ENCODE results near the gene WWC1. TPM values are rescaled to one million over a fixed set of nuclear protein-coding genes. Genes with fewer than 3 reads are reported as not detected.

The WWC1 gene
- total RNA-seq, 1 donor from 2014 or later, result 18.7 TPM

DNA sequence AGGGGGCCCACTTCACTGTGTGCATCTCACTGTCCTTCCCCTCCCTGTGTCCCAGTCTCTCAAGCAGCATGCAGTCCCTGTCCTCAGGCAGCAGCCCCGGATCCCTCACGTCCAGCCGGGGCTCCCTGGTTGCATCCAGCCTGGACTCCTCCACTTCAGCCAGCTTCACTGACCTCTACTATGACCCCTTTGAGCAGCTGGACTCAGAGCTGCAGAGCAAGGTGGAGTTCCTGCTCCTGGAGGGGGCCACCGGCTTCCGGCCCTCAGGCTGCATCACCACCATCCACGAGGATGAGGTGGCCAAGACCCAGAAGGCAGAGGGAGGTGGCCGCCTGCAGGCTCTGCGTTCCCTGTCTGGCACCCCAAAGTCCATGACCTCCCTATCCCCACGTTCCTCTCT, 132.0 kb downstream of the WWC1 start:
- TF ChIP-seq POLR2AphosphoS5 (IDR thresholded peaks at IDR 0.05; ENCODE audit: insufficient read depth in 1 of 2, low read depth in 1 of 2) (no peak), POLR2A (IDR thresholded peaks at IDR 0.05) (no peak)
- TF ChIP-seq, protein P1, sequence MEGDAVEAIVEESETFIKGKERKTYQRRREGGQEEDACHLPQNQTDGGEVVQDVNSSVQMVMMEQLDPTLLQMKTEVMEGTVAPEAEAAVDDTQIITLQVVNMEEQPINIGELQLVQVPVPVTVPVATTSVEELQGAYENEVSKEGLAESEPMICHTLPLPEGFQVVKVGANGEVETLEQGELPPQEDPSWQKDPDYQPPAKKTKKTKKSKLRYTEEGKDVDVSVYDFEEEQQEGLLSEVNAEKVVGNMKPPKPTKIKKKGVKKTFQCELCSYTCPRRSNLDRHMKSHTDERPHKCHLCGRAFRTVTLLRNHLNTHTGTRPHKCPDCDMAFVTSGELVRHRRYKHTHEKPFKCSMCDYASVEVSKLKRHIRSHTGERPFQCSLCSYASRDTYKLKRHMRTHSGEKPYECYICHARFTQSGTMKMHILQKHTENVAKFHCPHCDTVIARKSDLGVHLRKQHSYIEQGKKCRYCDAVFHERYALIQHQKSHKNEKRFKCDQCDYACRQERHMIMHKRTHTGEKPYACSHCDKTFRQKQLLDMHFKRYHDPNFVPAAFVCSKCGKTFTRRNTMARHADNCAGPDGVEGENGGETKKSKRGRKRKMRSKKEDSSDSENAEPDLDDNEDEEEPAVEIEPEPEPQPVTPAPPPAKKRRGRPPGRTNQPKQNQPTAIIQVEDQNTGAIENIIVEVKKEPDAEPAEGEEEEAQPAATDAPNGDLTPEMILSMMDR (IDR thresholded peaks at IDR 0.05), result no peak
- no peak for DNase-seq (ENCODE audit: extremely low spot score in 2 of 2)
- Histone ChIP-seq H3K4me3 (no peak overlapping the region), H3K27ac (no peak overlapping the region), H3K27me3 (no peaks in the 10 kb centered on the region), H3K4me1 (no peaks in the 10 kb centered on the region), H3K36me3 (no peaks in the 10 kb centered on the region), H3K9me3 (no peaks in the 10 kb centered on the region)
- intact Hi-C loops (cut with DNase I), result no loop called here

DNA sequence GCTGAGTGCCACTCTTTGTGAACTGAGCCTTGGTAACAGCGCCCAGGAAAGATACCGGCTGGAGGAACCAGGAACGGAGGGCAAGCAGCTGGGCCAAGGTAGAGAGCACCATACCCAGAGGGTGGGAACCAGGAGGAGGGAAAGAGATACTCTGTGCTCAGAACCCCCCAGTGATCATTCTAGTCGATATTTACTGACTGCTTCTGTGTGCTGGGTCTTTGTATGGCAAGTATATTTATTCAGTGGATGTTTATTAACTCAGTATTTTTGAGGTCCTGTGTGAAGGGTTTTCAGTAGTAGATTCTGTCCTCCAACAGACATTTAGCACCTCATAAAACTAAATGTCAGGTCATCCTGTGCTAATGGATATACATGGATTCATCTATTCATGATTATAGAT, 132.5 kb downstream of the WWC1 start:
- Histone ChIP-seq H3K36me3 (no peaks in the 10 kb centered on the region), H3K27me3 (no peaks in the 10 kb centered on the region), H3K4me3 (no peak overlapping the region), H3K27ac (no peak overlapping the region), H3K9me3 (no peaks in the 10 kb centered on the region), H3K4me1 (no peaks in the 10 kb centered on the region)
- intact Hi-C loops (cut with DNase I), result no loop called here
- DNase-seq (ENCODE audit: extremely low spot score in 2 of 2), result no peak
- TF ChIP-seq POLR2A (IDR thresholded peaks at IDR 0.05) (no peak), POLR2AphosphoS5 (IDR thresholded peaks at IDR 0.05; ENCODE audit: insufficient read depth in 1 of 2, low read depth in 1 of 2) (no peak)
- TF ChIP-seq, protein P1 (IDR thresholded peaks at IDR 0.05), result no peak

DNA sequence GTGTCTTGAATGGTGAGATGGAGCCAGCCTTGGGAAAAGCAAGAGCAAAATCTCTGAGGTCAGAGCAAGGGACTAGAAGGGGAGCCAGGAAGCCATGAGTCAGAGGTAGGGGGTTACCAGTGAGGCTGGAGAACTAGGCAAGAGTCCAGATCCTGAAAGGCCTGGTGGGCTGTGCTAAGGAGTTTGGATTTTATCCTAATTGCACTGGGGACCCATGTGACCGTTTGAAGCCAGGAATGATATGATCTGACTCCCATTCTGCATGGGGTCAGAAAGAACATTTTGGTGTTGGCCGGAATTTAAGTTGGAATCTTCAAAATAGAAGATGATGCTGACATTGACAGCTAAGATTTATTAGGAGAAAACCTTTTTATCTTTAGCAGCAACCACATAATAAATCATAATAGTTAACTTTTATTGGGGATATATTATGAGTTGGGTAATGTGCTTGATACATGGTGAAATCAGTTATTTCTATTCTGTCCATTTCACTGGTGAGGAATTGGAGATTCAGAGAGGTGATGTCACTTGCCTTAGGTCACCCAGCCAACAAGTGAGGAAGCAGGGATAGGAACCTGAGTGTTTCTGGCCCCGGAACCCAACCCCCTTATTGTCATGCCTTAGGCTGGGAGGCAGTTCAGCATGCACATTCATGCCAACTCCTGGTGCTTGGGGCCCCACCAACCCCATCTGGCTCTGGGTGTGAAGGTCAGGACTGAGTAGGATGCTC, 133.3 kb downstream of the WWC1 start:
- H3K27ac ChIP-seq, result no peak overlapping the region
- H3K4me3 ChIP-seq, result no peak overlapping the region
- DNase-seq (ENCODE audit: extremely low spot score in 2 of 2), result no peak
- no peak for TF ChIP-seq POLR2A (IDR thresholded peaks at IDR 0.05)
- TF ChIP-seq POLR2AphosphoS5 (IDR thresholded peaks at IDR 0.05; ENCODE audit: insufficient read depth in 1 of 2, low read depth in 1 of 2), result no peak
- TF ChIP-seq, protein P1 (IDR thresholded peaks at IDR 0.05), result no peak
- intact Hi-C loops (cut with DNase I), result no loop called here
- H3K27me3 ChIP-seq, result no peaks in the 10 kb centered on the region
- no peaks in the 10 kb centered on the region for H3K36me3 ChIP-seq
- no peaks in the 10 kb centered on the region for H3K9me3 ChIP-seq
- no peaks in the 10 kb centered on the region for H3K4me1 ChIP-seq

DNA sequence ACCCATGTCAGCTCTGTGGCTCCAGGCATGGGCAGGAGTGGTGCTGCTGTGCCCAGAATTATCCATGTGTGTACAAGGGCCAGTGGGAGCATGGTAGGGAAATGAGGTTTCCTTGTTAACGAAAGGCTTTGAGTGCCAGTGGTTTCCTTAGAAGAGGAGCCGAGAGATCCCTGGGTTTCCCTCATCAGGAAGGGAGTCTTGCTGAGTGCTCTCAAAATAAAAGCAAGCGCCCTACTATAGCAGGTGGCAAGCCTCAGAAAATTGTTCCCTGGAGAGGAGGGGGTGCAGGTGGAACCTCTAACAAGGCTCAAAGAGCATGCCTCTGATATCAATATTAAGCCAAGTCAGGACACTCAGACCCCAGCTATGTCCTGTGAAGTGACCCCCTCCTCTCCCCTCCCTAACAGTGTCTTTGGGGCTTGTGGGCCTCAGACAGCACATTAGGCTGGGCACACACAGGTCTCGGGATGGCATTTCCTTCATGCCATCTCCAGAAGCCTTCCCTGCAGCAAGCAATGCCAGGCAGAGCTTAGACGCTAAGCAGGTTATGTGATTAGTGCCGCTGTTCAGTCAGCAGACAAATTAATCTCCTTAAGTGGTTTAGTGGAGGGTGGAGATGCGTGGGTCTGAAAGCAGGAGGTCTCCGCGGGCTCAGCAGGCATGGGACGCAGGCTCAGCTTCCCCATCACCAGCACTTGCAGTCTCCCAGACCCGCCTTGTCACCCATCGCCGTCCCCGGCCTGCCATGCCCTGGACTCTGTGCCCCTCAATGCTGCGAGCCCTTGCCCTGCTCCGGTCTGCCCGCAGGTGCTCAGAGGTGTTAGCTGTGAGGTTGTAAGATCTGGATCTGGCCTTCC, 134.8 kb downstream of the WWC1 start:
- DNase-seq (ENCODE audit: extremely low spot score in 2 of 2), result no peak
- Histone ChIP-seq H3K27me3 (no peaks in the 10 kb centered on the region), H3K9me3 (no peaks in the 10 kb centered on the region), H3K27ac (no peak overlapping the region), H3K4me3 (no peak overlapping the region), H3K36me3 (no peaks in the 10 kb centered on the region), H3K4me1 (no peaks in the 10 kb centered on the region)
- TF ChIP-seq, protein P1 (IDR thresholded peaks at IDR 0.05), result no peak
- TF ChIP-seq POLR2A (IDR thresholded peaks at IDR 0.05) (no peak), POLR2AphosphoS5 (IDR thresholded peaks at IDR 0.05; ENCODE audit: insufficient read depth in 1 of 2, low read depth in 1 of 2) (no peak)
- intact Hi-C loops (cut with DNase I), result no loop called here

DNA sequence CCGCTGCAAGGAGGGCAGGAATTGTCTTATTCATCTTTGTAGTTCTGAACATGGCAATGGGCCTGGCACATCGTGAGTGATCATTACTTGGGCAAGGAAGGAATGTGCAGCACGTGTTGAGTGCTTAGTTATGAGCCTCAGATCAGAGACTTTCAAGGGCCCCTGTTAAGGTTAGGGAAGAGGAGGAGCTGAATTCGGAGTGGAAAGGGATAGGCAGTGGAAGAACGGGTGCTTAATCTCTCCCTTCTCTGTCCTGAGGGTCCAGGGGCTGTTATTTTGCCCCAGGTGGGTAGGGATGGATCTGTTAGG, 135.4 kb downstream of the WWC1 start:
- no peak for DNase-seq (ENCODE audit: extremely low spot score in 2 of 2)
- Histone ChIP-seq H3K36me3 (no peaks in the 10 kb centered on the region), H3K27me3 (no peaks in the 10 kb centered on the region), H3K9me3 (no peaks in the 10 kb centered on the region), H3K4me3 (no peak overlapping the region), H3K27ac (no peak overlapping the region), H3K4me1 (no peaks in the 10 kb centered on the region)
- TF ChIP-seq, protein P1 (IDR thresholded peaks at IDR 0.05), result no peak
- TF ChIP-seq POLR2AphosphoS5 (IDR thresholded peaks at IDR 0.05; ENCODE audit: insufficient read depth in 1 of 2, low read depth in 1 of 2) (no peak), POLR2A (IDR thresholded peaks at IDR 0.05) (no peak)
- intact Hi-C loops (cut with DNase I), result no loop called here

Data from vagina (tissue), 2 donors.